ENCODE measurements around the gene MPPED2. TPM values are rescaled to one million over a fixed set of nuclear protein-coding genes. Genes with fewer than 3 reads are reported as not detected.

Gene MPPED2
- total and polyA plus RNA-seq, 10 of the 15 experiments (the other 5 are each of a cell fraction or from before 2014, with no cell fraction given), result not detected

DNA sequence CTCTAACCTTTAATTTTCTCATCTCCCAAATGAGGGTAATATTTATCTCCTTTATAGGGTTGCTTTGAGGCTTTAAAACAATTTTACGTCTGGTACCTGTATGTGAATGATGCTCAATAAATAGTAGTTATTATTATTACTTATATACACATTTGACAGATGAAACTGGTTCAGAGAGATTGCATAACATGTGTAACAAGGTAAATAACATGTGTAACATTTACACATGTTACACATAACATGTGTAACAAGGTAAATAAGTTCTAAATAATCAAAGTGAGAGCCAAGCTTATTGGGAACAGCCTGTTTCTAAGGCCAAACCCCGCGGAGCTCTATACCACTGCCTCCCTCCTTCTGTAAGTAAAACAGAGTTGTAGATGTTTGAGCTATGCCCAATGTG, 100.9 kb downstream of the MPPED2 start (continued):
- TF ChIP-seq, protein P1, sequence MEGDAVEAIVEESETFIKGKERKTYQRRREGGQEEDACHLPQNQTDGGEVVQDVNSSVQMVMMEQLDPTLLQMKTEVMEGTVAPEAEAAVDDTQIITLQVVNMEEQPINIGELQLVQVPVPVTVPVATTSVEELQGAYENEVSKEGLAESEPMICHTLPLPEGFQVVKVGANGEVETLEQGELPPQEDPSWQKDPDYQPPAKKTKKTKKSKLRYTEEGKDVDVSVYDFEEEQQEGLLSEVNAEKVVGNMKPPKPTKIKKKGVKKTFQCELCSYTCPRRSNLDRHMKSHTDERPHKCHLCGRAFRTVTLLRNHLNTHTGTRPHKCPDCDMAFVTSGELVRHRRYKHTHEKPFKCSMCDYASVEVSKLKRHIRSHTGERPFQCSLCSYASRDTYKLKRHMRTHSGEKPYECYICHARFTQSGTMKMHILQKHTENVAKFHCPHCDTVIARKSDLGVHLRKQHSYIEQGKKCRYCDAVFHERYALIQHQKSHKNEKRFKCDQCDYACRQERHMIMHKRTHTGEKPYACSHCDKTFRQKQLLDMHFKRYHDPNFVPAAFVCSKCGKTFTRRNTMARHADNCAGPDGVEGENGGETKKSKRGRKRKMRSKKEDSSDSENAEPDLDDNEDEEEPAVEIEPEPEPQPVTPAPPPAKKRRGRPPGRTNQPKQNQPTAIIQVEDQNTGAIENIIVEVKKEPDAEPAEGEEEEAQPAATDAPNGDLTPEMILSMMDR (IDR thresholded peaks at IDR 0.05 in 2 of 3, conservative IDR thresholded peaks at IDR 0.05 in 1 of 3; ENCODE audit: control insufficient read depth in 2 of 3, extremely low read depth in 1 of 3, insufficient read depth in 1 of 3, low read depth in 3 of 3, low read length in 3 of 3), result no peak
- TF ChIP-seq, protein P2, sequence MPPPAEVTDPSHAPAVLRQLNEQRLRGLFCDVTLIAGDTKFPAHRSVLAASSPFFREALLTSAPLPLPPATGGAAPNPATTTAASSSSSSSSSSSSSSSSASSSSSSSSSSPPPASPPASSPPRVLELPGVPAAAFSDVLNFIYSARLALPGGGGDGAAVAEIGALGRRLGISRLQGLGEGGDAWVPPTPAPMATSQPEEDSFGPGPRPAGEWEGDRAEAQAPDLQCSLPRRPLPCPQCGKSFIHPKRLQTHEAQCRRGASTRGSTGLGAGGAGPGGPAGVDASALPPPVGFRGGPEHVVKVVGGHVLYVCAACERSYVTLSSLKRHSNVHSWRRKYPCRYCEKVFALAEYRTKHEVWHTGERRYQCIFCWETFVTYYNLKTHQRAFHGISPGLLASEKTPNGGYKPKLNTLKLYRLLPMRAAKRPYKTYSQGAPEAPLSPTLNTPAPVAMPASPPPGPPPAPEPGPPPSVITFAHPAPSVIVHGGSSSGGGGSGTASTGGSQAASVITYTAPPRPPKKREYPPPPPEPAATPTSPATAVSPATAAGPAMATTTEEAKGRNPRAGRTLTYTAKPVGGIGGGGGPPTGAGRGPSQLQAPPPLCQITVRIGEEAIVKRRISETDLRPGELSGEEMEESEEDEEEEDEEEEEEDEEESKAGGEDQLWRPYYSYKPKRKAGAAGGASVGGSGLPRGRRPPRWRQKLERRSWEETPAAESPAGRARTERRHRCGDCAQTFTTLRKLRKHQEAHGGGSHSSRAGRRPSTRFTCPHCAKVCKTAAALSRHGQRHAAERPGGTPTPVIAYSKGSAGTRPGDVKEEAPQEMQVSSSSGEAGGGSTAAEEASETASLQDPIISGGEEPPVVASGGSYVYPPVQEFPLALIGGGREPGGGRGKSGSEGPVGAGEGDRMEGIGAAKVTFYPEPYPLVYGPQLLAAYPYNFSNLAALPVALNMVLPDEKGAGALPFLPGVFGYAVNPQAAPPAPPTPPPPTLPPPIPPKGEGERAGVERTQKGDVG (CRISPR knock-in tag; IDR thresholded peaks at IDR 0.05), result no peak
- no peak for TF ChIP-seq DPF2 (IDR thresholded peaks at IDR 0.05)

DNA sequence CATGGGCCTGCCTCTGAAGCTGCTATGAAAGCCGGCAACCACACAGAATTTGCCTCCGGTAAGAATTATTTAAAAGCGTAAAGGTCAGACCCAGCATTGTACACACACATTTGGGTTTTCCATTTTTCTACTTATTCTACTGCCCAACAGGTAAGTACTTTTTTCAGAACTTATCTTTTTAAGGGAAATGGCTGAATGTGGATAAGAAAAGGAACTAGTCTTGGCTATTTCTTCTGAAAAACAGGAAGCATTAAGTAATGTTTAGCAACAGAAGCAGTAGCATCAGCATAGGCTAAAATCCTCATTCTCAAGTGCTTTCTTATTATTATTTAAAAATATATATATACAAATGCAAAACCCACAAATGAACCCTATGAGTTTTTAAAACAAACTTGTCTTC, 103.1 kb downstream of the MPPED2 start:
- BruUV-seq (replicated peaks), result no TSS peak
- no peaks in the 10 kb centered on the region for H3K79me2 ChIP-seq (ENCODE audit: control insufficient read depth, insufficient read depth, low read length)
- SMC1A ChIA-PET (ENCODE audit: uncharacterized antibody, unreplicated experiment), result interaction anchor here (1.4 kb wide), 1 partner anchor 78 kb away, joined by 3 read pairs; no protein-coding TSS in a partner anchor
- H3K27ac ChIP-seq (ENCODE audit: control insufficient read depth, insufficient read depth), result no peak overlapping the region
- TF ChIP-seq, protein P3, sequence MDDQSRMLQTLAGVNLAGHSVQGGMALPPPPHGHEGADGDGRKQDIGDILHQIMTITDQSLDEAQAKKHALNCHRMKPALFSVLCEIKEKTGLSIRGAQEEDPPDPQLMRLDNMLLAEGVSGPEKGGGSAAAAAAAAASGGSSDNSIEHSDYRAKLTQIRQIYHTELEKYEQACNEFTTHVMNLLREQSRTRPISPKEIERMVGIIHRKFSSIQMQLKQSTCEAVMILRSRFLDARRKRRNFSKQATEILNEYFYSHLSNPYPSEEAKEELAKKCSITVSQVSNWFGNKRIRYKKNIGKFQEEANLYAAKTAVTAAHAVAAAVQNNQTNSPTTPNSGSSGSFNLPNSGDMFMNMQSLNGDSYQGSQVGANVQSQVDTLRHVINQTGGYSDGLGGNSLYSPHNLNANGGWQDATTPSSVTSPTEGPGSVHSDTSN (IDR thresholded peaks at IDR 0.05; ENCODE audit: insufficient replicate concordance, low read depth, low read length), result no peak
- TF ChIP-seq RAD51 (IDR thresholded peaks at IDR 0.05) (no peak), CHD4 (IDR thresholded peaks at IDR 0.05) (no peak), SMAD5 (IDR thresholded peaks at IDR 0.05; ENCODE audit: low read depth) (no peak), NFXL1 (IDR thresholded peaks at IDR 0.05; ENCODE audit: borderline replicate concordance) (no peak), GABPA (IDR thresholded peaks at IDR 0.05; ENCODE audit: low read depth) (no peak), SPI1 (IDR thresholded peaks at IDR 0.05; ENCODE audit: borderline replicate concordance, insufficient read depth, low read depth, low read length) (no peak), YBX1 (IDR thresholded peaks at IDR 0.05) (no peak), BCL11A (IDR thresholded peaks at IDR 0.05; ENCODE audit: low read depth, low read length) (no peak), MEF2B (IDR thresholded peaks at IDR 0.05; ENCODE audit: partially characterized antibody, poor library complexity, severe bottlenecking) (no peak), NFYB (IDR thresholded peaks at IDR 0.05; ENCODE audit: insufficient read depth, low read depth, low read length) (no peak), MYB (IDR thresholded peaks at IDR 0.05; ENCODE audit: borderline replicate concordance, low read depth, low read length) (no peak)
- ATAC-seq (no peak), DNase-seq (ENCODE audit: low read depth, low spot score) (no peak), FAIRE-seq (no peak)
- RAD21 ChIA-PET (ENCODE audit: unreplicated experiment), result no interaction called here
- CTCF ChIA-PET, result no interaction called here
- H3K4me3 ChIP-seq, result no peak overlapping the region
- no peak overlapping the region for H3K4me2 ChIP-seq (ENCODE audit: control insufficient read depth, insufficient read depth)
- H2AFZ ChIP-seq (ENCODE audit: control insufficient read depth, low read depth, low read length), result no peak overlapping the region
- no peaks in the 10 kb centered on the region for H3K4me1 ChIP-seq (ENCODE audit: control insufficient read depth, insufficient read depth, low read length)
- intact Hi-C loops (cut with micrococcal nuclease; ENCODE audit: unreplicated experiment) (no loop called here), in situ Hi-C loops (cut with MboI) (no loop called here)
- POLR2A ChIA-PET, result no interaction called here
- H3K9me3 ChIP-seq (replicated peaks; ENCODE audit: control insufficient read depth, insufficient read depth, low read length), result no peaks in the 10 kb centered on the region
- H3K9ac ChIP-seq (ENCODE audit: control insufficient read depth, insufficient read depth, low read length), result no peak overlapping the region
- no peaks in the 10 kb centered on the region for H3K36me3 ChIP-seq (ENCODE audit: control insufficient read depth in 2 of 2, insufficient read depth in 2 of 2, low read length in 1 of 2)
- peaks cover 1 to 7% of the 10 kb centered on the region in 2 experiments; a peak in 2 of 4 replicates for H3K27me3 ChIP-seq (replicated peaks in 1 of 2; ENCODE audit: control insufficient read depth in 2 of 2, insufficient read depth in 2 of 2, low read length in 1 of 2)
- WGBS (ENCODE audit: insufficient coverage, insufficient replicate concordance, low lambda C conversion rate, missing lambda C conversion rate), result 5% methylated on average over 3 of the region's 3 CpGs
- no peaks in the 10 kb centered on the region for H4K20me1 ChIP-seq (ENCODE audit: control insufficient read depth, insufficient read depth)

Data from GM12878 (cell line).